HCT116 (cell line): ENCODE results near the gene CH25H. TPM values are rescaled to one million over a fixed set of nuclear protein-coding genes. Genes with fewer than 3 reads are reported as not detected.

Source experiments
- ATAC-seq: fragments of 200-7000 bp; cut with Tn5 transposase; 2 replicates; pipeline ENCODE4 v1.9.1; 2020; ENCODE audit warnings: mild to moderate bottlenecking, moderate library complexity
- BruUV-seq: library from RNA; stranded (reverse); fragments of 400-500 nt; replicated peaks from 2 replicates; lab custom pipeline; 2021; lab: Mats Ljungman, UMichigan
- CTCF ChIA-PET: fragments of 300-600 bp; sonication (Branson Sonifier 250); formaldehyde crosslinking; loops from one replicate; lab custom pipeline; 2021; ENCODE audit warnings: antibody characterized with exemption; lab: Charles Lee
- POLR2A ChIA-PET: fragments of 300-600, 350-600 bp; sonication (Branson Sonifier 250); formaldehyde crosslinking; loops from one replicate; lab custom pipeline; 2021; ENCODE audit warnings: antibody characterized with exemption; lab: Charles Lee
- RAD21 ChIA-PET, 2 experiments: fragments of 300-600 bp; sonication (Branson Sonifier 250); formaldehyde crosslinking; loops; one replicate each; lab custom pipeline; 2023; ENCODE audit warnings: low total read pairs in 2 of 2; ENCODE audit not compliant: uncharacterized antibody in 2 of 2, unreplicated experiment in 2 of 2, low non-redundant PET in 1 of 2; lab: Charles Lee
- DNase-seq: peaks from one replicate; pipeline ENCODE4 v3.0.0-alpha.2; 2010; ENCODE audit warnings: low read depth, low spot score
- H2AFZ ChIP-seq: fragments of 200-600 bp; shearing (Covaris generic), sonication (generic); 2 replicates; pipeline ENCODE4 v1.6.1; 2017; ENCODE audit warnings: low read depth, mixed run types, mixed read lengths, antibody characterized with exemption, low read length; ENCODE audit not compliant: poor library complexity, severe bottlenecking
- H3K27ac ChIP-seq: 2 replicates; pipeline ENCODE4 v1.5.1; 2012; ENCODE audit warnings: low read depth, low read length
- H3K27me3 ChIP-seq: fragments of 200-600 bp; sonication (generic); 2 replicates; pipeline ENCODE4 v1.6.1; 2016; ENCODE audit warnings: mixed run types, low read length, mixed read lengths; ENCODE audit not compliant: insufficient read depth
- H3K36me3 ChIP-seq, 2 experiments: fragments of 200-500 bp in 1 of 2; fragments of 200-600 bp in 1 of 2; sonication (Bioruptor generic) in 1 of 2; sonication (generic) in 1 of 2; 2 replicates each; pipeline versions ENCODE4 v1.5.1 to v1.6.1; 2014 to 2016; ENCODE audit warnings: low read length in 2 of 2, inconsistent platforms in 1 of 2, mixed read lengths in 1 of 2, mixed run types in 1 of 2; ENCODE audit not compliant: insufficient read depth in 2 of 2, control insufficient read depth in 1 of 2
- H3K4me1 ChIP-seq, 2 experiments: fragments of 200-600 bp in 1 of 2; sonication (generic) in 1 of 2; 2 replicates each; pipeline versions ENCODE4 v1.5.1 to v1.6.1; 2012 to 2017; ENCODE audit warnings: low read length in 2 of 2, inconsistent platforms in 1 of 2, mild to moderate bottlenecking in 1 of 2, mixed read lengths in 1 of 2, mixed run types in 1 of 2, moderate library complexity in 1 of 2; ENCODE audit not compliant: insufficient read depth in 2 of 2, control insufficient read depth in 1 of 2
- H3K4me2 ChIP-seq: fragments of 200-600 bp; sonication (generic); 2 replicates; pipeline ENCODE4 v1.6.1; 2017; ENCODE audit warnings: mixed run types, low read length, mixed read lengths
- H3K4me3 ChIP-seq, 2 experiments: fragments of 200-600 bp in 1 of 2; sonication (generic) in 1 of 2; replicated peaks in 1 of 2; 2 replicates each; pipeline ENCODE4 v1.5.1; 2011 to 2016; ENCODE audit warnings: low read length in 2 of 2, control low read depth in 1 of 2, low read depth in 1 of 2, mild to moderate bottlenecking in 1 of 2, mixed read lengths in 1 of 2, mixed run types in 1 of 2
- H3K79me2 ChIP-seq: fragments of 200-600 bp; sonication (generic); 2 replicates; pipeline ENCODE4 v1.6.1; 2017; ENCODE audit warnings: mild to moderate bottlenecking, mixed run types, low read length, moderate library complexity, mixed read lengths; ENCODE audit not compliant: insufficient read depth
- H3K9ac ChIP-seq: fragments of 200-600 bp; sonication (generic); 2 replicates; pipeline ENCODE4 v1.6.1; 2016; ENCODE audit warnings: low read length, mixed read lengths
- H3K9me2 ChIP-seq: fragments of 200-600 bp; sonication (generic), shearing (Covaris generic); 2 replicates; pipeline ENCODE4 v1.6.1; 2017; ENCODE audit warnings: mixed run types, mild to moderate bottlenecking, moderate library complexity; ENCODE audit not compliant: insufficient read depth
- H3K9me3 ChIP-seq, 2 experiments: fragments of 200-500 bp in 1 of 2; fragments of 200-600 bp in 1 of 2; sonication (Bioruptor generic) in 1 of 2; sonication (generic) in 1 of 2; 2 replicates each; pipeline ENCODE4 v1.6.1; 2014 to 2017; ENCODE audit warnings: low read length in 2 of 2, mixed read lengths in 2 of 2, inconsistent platforms in 1 of 2, low read depth in 1 of 2, mild to moderate bottlenecking in 1 of 2, mixed run types in 1 of 2, moderate library complexity in 1 of 2; ENCODE audit not compliant: control insufficient read depth in 1 of 2, insufficient read depth in 1 of 2
- H4K20me1 ChIP-seq: fragments of 200-600 bp; sonication (generic), shearing (Covaris generic); 2 replicates; pipeline ENCODE4 v1.6.1; 2017; ENCODE audit warnings: mixed run types, mild to moderate bottlenecking, moderate library complexity; ENCODE audit not compliant: insufficient read depth
- ATF3 ChIP-seq: IDR thresholded peaks from 2 replicates; pipeline ENCODE4 v1.6.1; 2012
- CBX3 ChIP-seq: IDR thresholded peaks from 2 replicates; pipeline ENCODE4 v1.6.1; 2012; ENCODE audit warnings: low read depth
- CTCF ChIP-seq, 3 experiments: fragments of 200-600 bp in 1 of 3; sonication (generic) in 1 of 3; IDR thresholded peaks in 2 of 3; conservative IDR thresholded peaks in 1 of 3; 2 replicates each; pipeline ENCODE4 v1.5.1; 2012 to 2017; ENCODE audit warnings: low read depth in 2 of 3, low read length in 2 of 3, antibody characterized with exemption in 1 of 3, borderline replicate concordance in 1 of 3, control low read depth in 1 of 3, mild to moderate bottlenecking in 1 of 3, mixed read lengths in 1 of 3, mixed run types in 1 of 3, moderate library complexity in 1 of 3; ENCODE audit not compliant: insufficient read depth in 1 of 3
- EGR1 ChIP-seq: IDR thresholded peaks from 2 replicates; pipeline ENCODE4 v1.6.1; 2012; ENCODE audit warnings: low read depth
- ELF1 ChIP-seq: IDR thresholded peaks from 2 replicates; pipeline ENCODE4 v1.6.1; 2012; ENCODE audit warnings: low read depth, borderline replicate concordance
- EZH2phosphoT487 ChIP-seq: fragments of 200-600 bp; IDR thresholded peaks from 2 replicates; pipeline ENCODE4 v1.6.1; 2018; ENCODE audit warnings: antibody characterized with exemption, borderline replicate concordance
- MAX ChIP-seq: IDR thresholded peaks from 2 replicates; pipeline ENCODE4 v1.6.1; 2012
- POLR2A ChIP-seq: IDR thresholded peaks from 2 replicates; pipeline ENCODE4 v1.7.0; 2011; ENCODE audit warnings: borderline replicate concordance; ENCODE audit not compliant: insufficient read depth, insufficient read length; ENCODE audit errors: extremely low read depth
- POLR2AphosphoS5 ChIP-seq: IDR thresholded peaks from 2 replicates; pipeline ENCODE4 v1.6.1; 2011; ENCODE audit warnings: mild to moderate bottlenecking, low read depth, low read length, moderate library complexity
- SIN3A ChIP-seq: IDR thresholded peaks from 2 replicates; pipeline ENCODE4 v1.6.1; 2012; ENCODE audit warnings: low read depth
- YY1 ChIP-seq: IDR thresholded peaks from 2 replicates; pipeline ENCODE4 v1.6.1; 2011; ENCODE audit warnings: low read length, low read depth, moderate library complexity, mild to moderate bottlenecking; ENCODE audit not compliant: insufficient replicate concordance; ENCODE audit errors: extremely low read depth
- ZBTB33 ChIP-seq: IDR thresholded peaks from 2 replicates; pipeline ENCODE4 v1.6.1; 2011; ENCODE audit warnings: mild to moderate bottlenecking, low read length, moderate library complexity; ENCODE audit not compliant: insufficient replicate concordance; ENCODE audit errors: extremely low read depth
- ZFX ChIP-seq: fragments of 450-650 bp; IDR thresholded peaks from 2 replicates; pipeline ENCODE4 v1.6.1; 2017
- ZNF274 ChIP-seq: fragments of 200-500 bp; sonication (Bioruptor generic); IDR thresholded peaks from 2 replicates; pipeline ENCODE4 v1.6.1; 2014; ENCODE audit warnings: mild to moderate bottlenecking, low read depth, low read length, inconsistent platforms
- intact Hi-C: fragments of 100-400 bp; cut with micrococcal nuclease; formaldehyde crosslinking; loops from 2 replicates; pipeline ENCODE4 v1.10.0; 2022
- total RNA-seq: library from RNA; stranded (reverse); gene quantifications from one replicate; pipeline ENCODE4 v1.2.1, GENCODE V29; 2021; ENCODE audit not compliant: unreplicated experiment

The CH25H gene
- total RNA-seq, 1 experiment from 2014 or later, result not detected

GRCh38 chr10:89241026-89241425 is 33.9 kb upstream of the CH25H start:
- CTCF ChIA-PET, result no interaction called here
- Histone ChIP-seq H3K9me2 (no peaks in the 10 kb centered on the region), H3K9ac (no peak overlapping the region), H4K20me1 (no peaks in the 10 kb centered on the region), H3K4me3 (no peak overlapping the region), H3K4me1 (no peaks in the 10 kb centered on the region; a peak in 1 of 4 replicates), H3K4me2 (no peak overlapping the region), H2AFZ (no peak overlapping the region), H3K27me3 (no peaks in the 10 kb centered on the region), H3K36me3 (no peaks in the 10 kb centered on the region), H3K27ac (no peak overlapping the region), H3K9me3 (no peaks in the 10 kb centered on the region), H3K79me2 (no peaks in the 10 kb centered on the region)
- DNase-seq, result no peak
- RAD21 ChIA-PET, result no interaction called here
- POLR2A ChIA-PET, result no interaction called here
- intact Hi-C loops, result no loop called here
- no TSS peak for BruUV-seq
- ATAC-seq, result no peak
- TF ChIP-seq EZH2phosphoT487 (no peak), CBX3 (no peak), CTCF (IDR thresholded peaks at IDR 0.05 in 2 of 3, conservative IDR thresholded peaks at IDR 0.05 in 1 of 3; ENCODE audit: borderline replicate concordance in 1 of 3, insufficient read depth in 1 of 3, low read depth in 2 of 3, low read length in 2 of 3) (no peak), EGR1 (no peak), SIN3A (no peak), MAX (no peak), ELF1 (no peak), POLR2AphosphoS5 (no peak), YY1 (no peak), ZFX (no peak), ZBTB33 (no peak), ZNF274 (no peak), POLR2A (no peak), ATF3 (no peak)
